Panc1 (cell line): ENCODE measurements around the gene DESI1. TPM values are rescaled to one million over a fixed set of nuclear protein-coding genes. Genes with fewer than 3 reads are reported as not detected.
"Not testable (repeated sequence)": the region's sequence is repeated elsewhere in the genome, so short reads cannot be mapped to it uniquely, and the experiment has no call there.

Experiments used
- ATAC-seq: fragments of 200-7000 bp; cut with Tn5 transposase; 2 replicates; pipeline ENCODE4 v1.9.1; 2020; ENCODE audit warnings: mild to moderate bottlenecking, moderate library complexity
- BruUV-seq: library from RNA; stranded (reverse); fragments of 400-500 nt; replicated peaks from 2 replicates; lab custom pipeline; 2021; lab: Mats Ljungman, UMichigan
- CTCF ChIA-PET: fragments of 300-600 bp; sonication (Branson Sonifier 250); formaldehyde crosslinking; loops from one replicate; lab custom pipeline; 2022; ENCODE audit warnings: antibody characterized with exemption; lab: Charles Lee
- POLR2A ChIA-PET: fragments of 300-600 bp; sonication (Branson Sonifier 250); formaldehyde crosslinking; loops from one replicate; lab custom pipeline; 2022; ENCODE audit warnings: antibody characterized with exemption; lab: Charles Lee
- DNase-seq: peaks from one replicate; pipeline ENCODE4 v3.0.0-alpha.2; 2010; ENCODE audit warnings: low read depth, low spot score
- H3K27ac ChIP-seq: 2 replicates; pipeline ENCODE4 v1.5.1; 2011; ENCODE audit warnings: mild to moderate bottlenecking, low read length, inconsistent platforms
- H3K27me3 ChIP-seq: fragments of 200-500 bp; sonication (Bioruptor generic); 2 replicates; pipeline ENCODE4 v1.6.0; 2014; ENCODE audit warnings: low read length, inconsistent platforms; ENCODE audit not compliant: control insufficient read depth, insufficient read depth
- H3K36me3 ChIP-seq: fragments of 200-500 bp; sonication (Bioruptor generic); 2 replicates; pipeline ENCODE4 v1.5.1; 2014; ENCODE audit warnings: inconsistent platforms, mild to moderate bottlenecking, low read length, moderate library complexity; ENCODE audit not compliant: control insufficient read depth, insufficient read depth
- H3K4me1 ChIP-seq: 2 replicates; pipeline ENCODE4 v1.5.1; 2011; ENCODE audit warnings: inconsistent platforms, mild to moderate bottlenecking, low read length, moderate library complexity; ENCODE audit not compliant: control insufficient read depth, insufficient read depth
- H3K4me3 ChIP-seq, 2 experiments: 2 replicates each; pipeline ENCODE4 v1.5.1; 2011 to 2012; ENCODE audit warnings: low read depth in 2 of 2, low read length in 2 of 2, mild to moderate bottlenecking in 2 of 2, inconsistent platforms in 1 of 2, moderate library complexity in 1 of 2
- H3K9me3 ChIP-seq: fragments of 200-500 bp; sonication (Bioruptor generic); 2 replicates; pipeline ENCODE4 v1.5.1; 2014; ENCODE audit warnings: low read depth, mild to moderate bottlenecking, inconsistent platforms, low read length, moderate library complexity; ENCODE audit not compliant: control insufficient read depth, insufficient read depth
- POLR2AphosphoS5 ChIP-seq: IDR thresholded peaks from 2 replicates; pipeline ENCODE4 v1.6.1; 2012; ENCODE audit warnings: mild to moderate bottlenecking, low read depth, low read length, moderate library complexity
- SIN3A ChIP-seq: IDR thresholded peaks from 2 replicates; pipeline ENCODE4 v1.6.1; 2012; ENCODE audit warnings: low read depth, mild to moderate bottlenecking, low read length, moderate library complexity, borderline replicate concordance; ENCODE audit not compliant: insufficient read depth
- TCF7L2 ChIP-seq: IDR thresholded peaks from 2 replicates; pipeline ENCODE4 v1.6.1; 2011; ENCODE audit warnings: mild to moderate bottlenecking, low read depth, low read length, inconsistent platforms
- in situ Hi-C: cut with HindIII; loops from 2 replicates; pipeline ENCODE4 v1.10.0; 2016; ENCODE audit warnings: low sequenced_read_pairs, low pct_unique_long_range_greater_than_20kb
- intact Hi-C: fragments of 100-400 bp; cut with micrococcal nuclease; formaldehyde crosslinking; loops from one replicate; pipeline ENCODE4 v1.10.0; 2022; ENCODE audit not compliant: unreplicated experiment
- total RNA-seq: library from RNA; stranded (reverse); gene quantifications from one replicate; pipeline ENCODE4 v1.2.1, GENCODE V29; 2021; ENCODE audit not compliant: unreplicated experiment
- TF ChIP-seq, protein P1 (sequence below), 2 experiments: IDR thresholded peaks; 2 replicates each; pipeline ENCODE4 v1.6.1; 2011 to 2012; ENCODE audit warnings: low read depth in 2 of 2, control low read depth in 1 of 2, low read length in 1 of 2, mild to moderate bottlenecking in 1 of 2, moderate library complexity in 1 of 2; ENCODE audit not compliant: insufficient read depth in 1 of 2
- TF ChIP-seq, protein P2 (sequence below): fragments of 450-650 bp; IDR thresholded peaks from 2 replicates; pipeline ENCODE4 v1.5.1; 2017; ENCODE audit warnings: mild to moderate bottlenecking

The DESI1 gene
- total RNA-seq, 1 experiment from 2014 or later = 33.5 TPM

DNA sequence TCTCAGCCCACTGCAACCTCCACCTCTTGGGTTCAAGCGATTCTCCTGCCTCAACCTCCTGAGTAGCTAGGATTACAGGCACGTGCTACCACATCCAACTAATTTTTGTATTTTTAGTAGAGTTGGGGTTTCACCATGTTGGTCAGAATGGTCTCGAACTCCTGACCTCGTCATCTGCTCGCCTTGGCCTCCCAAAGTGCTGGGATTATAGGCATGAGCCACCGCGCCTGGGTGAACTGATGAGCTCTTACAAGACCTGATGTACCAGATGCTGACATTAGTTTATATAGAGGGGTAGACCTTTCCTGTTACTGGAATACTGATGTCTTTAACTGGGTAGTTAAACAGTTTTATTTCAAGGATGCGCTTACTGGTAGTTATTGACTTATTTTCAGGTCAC lies 13.8 kb upstream of the DESI1 start:
- H3K4me1 ChIP-seq, BruUV-seq, in situ Hi-C loops, DNase-seq, H3K27ac ChIP-seq, H3K27me3 ChIP-seq, CTCF ChIA-PET, H3K4me3 ChIP-seq, ATAC-seq, intact Hi-C loops, H3K9me3 ChIP-seq: not testable (repeated sequence)
- H3K36me3 ChIP-seq = peaks cover 25% of the 10 kb centered on the region; the same call in 1 of the 2 replicates
- POLR2A ChIA-PET = interaction anchor here (0.7 kb wide), 1 partner anchor 10 kb away, joined by 3 read pairs; no protein-coding TSS in a partner anchor

DNA sequence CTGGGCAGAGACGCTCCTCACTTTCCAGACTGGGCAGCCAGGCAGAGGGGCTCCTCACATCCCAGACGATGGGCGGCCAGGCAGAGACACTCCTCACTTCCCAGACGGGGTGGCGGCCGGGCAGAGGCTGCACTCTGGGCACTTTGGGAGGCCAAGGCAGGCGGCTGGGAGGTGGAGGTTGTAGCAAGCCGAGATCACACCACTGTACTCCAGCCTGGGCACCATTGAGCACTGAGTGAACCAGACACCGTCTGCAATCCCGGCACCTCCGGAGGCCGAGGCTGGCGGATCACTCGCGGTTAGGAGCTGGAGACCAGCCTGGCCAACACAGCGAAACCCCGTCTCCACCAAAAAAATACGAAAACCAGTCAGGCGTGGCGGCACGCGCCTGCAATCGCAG lies 10.8 kb upstream of the DESI1 start:
- H3K4me1 ChIP-seq, H3K9me3 ChIP-seq, BruUV-seq, POLR2A ChIA-PET, CTCF ChIA-PET, H3K27ac ChIP-seq, intact Hi-C loops, H3K27me3 ChIP-seq, H3K4me3 ChIP-seq, ATAC-seq, DNase-seq, in situ Hi-C loops: not testable (repeated sequence)
- H3K36me3 ChIP-seq = peaks cover 11% of the 10 kb centered on the region

DNA sequence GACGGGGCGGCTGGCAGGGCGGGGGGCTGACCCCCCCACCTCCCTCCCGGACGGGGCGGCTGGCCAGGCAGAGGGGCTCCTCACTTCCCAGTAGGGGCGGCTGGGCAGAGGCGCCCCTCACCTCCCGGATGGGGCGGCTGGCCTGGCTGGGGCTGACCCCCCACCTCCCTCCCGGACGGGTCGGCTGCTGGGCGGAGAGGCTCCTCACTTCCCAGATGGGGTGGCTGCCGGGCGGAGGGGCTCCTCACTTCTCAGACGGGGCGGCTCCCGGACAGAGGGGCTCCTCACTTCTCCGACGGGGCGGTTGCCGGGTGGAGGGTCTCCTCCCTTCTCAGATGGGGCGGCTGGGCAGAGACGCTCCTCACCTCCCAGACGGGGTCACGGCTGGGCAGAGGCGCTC lies 10.3 kb upstream of the DESI1 start:
- BruUV-seq, H3K27me3 ChIP-seq, H3K27ac ChIP-seq, H3K4me3 ChIP-seq, H3K36me3 ChIP-seq, H3K4me1 ChIP-seq, POLR2A ChIA-PET, CTCF ChIA-PET, in situ Hi-C loops, H3K9me3 ChIP-seq, intact Hi-C loops, ATAC-seq, DNase-seq: not testable (repeated sequence)

DNA sequence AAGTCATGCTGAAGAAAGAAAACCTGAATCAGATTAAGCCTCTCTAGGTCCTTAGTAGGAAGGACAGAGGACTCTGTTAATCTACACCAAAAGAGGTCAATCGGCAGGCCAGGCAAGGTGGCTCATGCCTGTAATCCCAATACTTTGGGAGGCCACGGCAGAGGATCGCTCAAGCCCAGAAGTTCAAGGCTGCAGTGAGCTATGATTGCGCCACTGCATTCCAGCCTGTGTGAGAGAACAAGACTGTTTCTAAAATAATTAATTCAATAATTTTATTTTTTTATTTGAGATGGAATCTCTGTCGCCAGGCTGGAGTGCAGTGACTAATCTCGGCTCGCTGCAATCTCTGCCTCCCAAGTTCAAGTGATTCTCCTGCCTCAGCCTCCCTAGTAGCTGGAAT lies 4.7 kb upstream of the DESI1 start:
- ChIA-PET CTCF (no interaction called here), POLR2A (no interaction called here)
- Histone ChIP-seq H3K9me3 (no peaks in the 10 kb centered on the region), H3K27me3 (no peaks in the 10 kb centered on the region), H3K4me3 (no peak overlapping the region), H3K36me3 (peaks cover 14% of the 10 kb centered on the region), H3K4me1 (no peaks in the 10 kb centered on the region), H3K27ac (no peak overlapping the region)
- TF ChIP-seq, protein P1, sequence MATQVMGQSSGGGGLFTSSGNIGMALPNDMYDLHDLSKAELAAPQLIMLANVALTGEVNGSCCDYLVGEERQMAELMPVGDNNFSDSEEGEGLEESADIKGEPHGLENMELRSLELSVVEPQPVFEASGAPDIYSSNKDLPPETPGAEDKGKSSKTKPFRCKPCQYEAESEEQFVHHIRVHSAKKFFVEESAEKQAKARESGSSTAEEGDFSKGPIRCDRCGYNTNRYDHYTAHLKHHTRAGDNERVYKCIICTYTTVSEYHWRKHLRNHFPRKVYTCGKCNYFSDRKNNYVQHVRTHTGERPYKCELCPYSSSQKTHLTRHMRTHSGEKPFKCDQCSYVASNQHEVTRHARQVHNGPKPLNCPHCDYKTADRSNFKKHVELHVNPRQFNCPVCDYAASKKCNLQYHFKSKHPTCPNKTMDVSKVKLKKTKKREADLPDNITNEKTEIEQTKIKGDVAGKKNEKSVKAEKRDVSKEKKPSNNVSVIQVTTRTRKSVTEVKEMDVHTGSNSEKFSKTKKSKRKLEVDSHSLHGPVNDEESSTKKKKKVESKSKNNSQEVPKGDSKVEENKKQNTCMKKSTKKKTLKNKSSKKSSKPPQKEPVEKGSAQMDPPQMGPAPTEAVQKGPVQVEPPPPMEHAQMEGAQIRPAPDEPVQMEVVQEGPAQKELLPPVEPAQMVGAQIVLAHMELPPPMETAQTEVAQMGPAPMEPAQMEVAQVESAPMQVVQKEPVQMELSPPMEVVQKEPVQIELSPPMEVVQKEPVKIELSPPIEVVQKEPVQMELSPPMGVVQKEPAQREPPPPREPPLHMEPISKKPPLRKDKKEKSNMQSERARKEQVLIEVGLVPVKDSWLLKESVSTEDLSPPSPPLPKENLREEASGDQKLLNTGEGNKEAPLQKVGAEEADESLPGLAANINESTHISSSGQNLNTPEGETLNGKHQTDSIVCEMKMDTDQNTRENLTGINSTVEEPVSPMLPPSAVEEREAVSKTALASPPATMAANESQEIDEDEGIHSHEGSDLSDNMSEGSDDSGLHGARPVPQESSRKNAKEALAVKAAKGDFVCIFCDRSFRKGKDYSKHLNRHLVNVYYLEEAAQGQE (IDR thresholded peaks at IDR 0.05; ENCODE audit: insufficient read depth in 1 of 2, low read depth in 2 of 2, low read length in 1 of 2) = no peak
- TF ChIP-seq, protein P2, sequence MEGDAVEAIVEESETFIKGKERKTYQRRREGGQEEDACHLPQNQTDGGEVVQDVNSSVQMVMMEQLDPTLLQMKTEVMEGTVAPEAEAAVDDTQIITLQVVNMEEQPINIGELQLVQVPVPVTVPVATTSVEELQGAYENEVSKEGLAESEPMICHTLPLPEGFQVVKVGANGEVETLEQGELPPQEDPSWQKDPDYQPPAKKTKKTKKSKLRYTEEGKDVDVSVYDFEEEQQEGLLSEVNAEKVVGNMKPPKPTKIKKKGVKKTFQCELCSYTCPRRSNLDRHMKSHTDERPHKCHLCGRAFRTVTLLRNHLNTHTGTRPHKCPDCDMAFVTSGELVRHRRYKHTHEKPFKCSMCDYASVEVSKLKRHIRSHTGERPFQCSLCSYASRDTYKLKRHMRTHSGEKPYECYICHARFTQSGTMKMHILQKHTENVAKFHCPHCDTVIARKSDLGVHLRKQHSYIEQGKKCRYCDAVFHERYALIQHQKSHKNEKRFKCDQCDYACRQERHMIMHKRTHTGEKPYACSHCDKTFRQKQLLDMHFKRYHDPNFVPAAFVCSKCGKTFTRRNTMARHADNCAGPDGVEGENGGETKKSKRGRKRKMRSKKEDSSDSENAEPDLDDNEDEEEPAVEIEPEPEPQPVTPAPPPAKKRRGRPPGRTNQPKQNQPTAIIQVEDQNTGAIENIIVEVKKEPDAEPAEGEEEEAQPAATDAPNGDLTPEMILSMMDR = no peak
- TF ChIP-seq TCF7L2 = no peak
- TF ChIP-seq SIN3A = no peak
- no peak for TF ChIP-seq POLR2AphosphoS5
- ATAC-seq (no peak), DNase-seq (no peak)
- in situ Hi-C loops = no loop called here
- no TSS peak for BruUV-seq
- intact Hi-C loops = no loop called here
